ENCODE results near the gene ACAT1. TPM values are rescaled to one million over a fixed set of nuclear protein-coding genes. Genes with fewer than 3 reads are reported as not detected.
"Not testable (repeated sequence)": the region's sequence is repeated elsewhere in the genome, so short reads cannot be mapped to it uniquely, and the experiment has no call there.

Gene ACAT1
- polyA plus RNA-seq, 1 donor (not counting 4 experiments of a cell fraction or from before 2014, with no cell fraction given): 106 TPM

DNA sequence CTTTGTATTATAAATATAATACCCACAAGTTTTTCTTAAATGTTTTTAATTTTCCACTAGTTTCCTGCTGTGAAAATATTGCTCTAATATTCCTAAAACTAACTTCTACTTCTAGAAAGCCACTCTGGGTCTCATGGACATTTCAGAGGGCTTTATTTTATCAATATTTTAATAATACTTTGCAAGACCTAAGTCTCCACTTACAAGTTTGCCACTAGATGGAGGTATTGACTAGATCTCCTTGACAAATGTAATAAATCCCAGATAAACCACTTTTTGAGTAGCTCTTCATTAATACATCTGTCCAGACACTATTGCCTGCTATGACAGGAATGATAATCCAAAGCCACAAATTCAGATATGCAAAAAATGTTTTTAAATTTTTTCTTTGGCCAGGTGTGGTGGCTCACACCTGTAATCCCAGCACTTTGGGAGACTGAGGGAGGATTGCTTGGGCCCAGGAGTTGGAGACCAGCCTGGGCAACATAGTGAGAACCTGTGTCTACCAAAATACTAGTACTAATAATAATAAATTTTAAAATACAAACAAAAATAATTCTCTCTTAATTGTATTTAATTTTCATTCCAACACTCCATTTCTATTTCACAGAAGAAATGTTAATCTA lies 3.5 kb upstream of the ACAT1 start:
- Histone ChIP-seq H2AFZ (ENCODE audit: control insufficient read depth, low read length) (no peak overlapping the region), H3K9me3 (ENCODE audit: control insufficient read depth, low read depth, low read length) (no peaks in the 10 kb centered on the region), H3K27ac (ENCODE audit: control insufficient read depth, insufficient read depth, low read length) (no peak overlapping the region), H3K4me2 (ENCODE audit: control insufficient read depth, extremely low read depth, insufficient read depth, low read depth, low read length) (no peak overlapping the region), H3K27me3 (ENCODE audit: control insufficient read depth, extremely low read depth, insufficient read depth, low read length) (no peaks in the 10 kb centered on the region), H3K9me1 (ENCODE audit: control insufficient read depth, extremely low read depth, insufficient read depth, low read length) (no peaks in the 10 kb centered on the region), H3K9ac (ENCODE audit: control insufficient read depth, extremely low read depth, insufficient read depth, low read length) (no peak overlapping the region), H4K20me1 (ENCODE audit: control insufficient read depth, extremely low read depth, insufficient read depth, low read length) (no peaks in the 10 kb centered on the region), H3K36me3 (ENCODE audit: control insufficient read depth in 2 of 2, extremely low read depth in 1 of 2, insufficient read depth in 2 of 2, low read length in 2 of 2) (no peaks in the 10 kb centered on the region), H3K4me3 (ENCODE audit: control insufficient read depth in 2 of 3, extremely low read depth in 1 of 3, insufficient read depth in 2 of 3, low read depth in 1 of 3, low read length in 3 of 3) (no peak overlapping the region), H3K4me1 (ENCODE audit: control insufficient read depth, extremely low read depth, insufficient read depth, low read length) (peaks cover 10% of the 10 kb centered on the region), H3K79me2 (ENCODE audit: control insufficient read depth, insufficient read depth, low read length) (peaks cover 9% of the 10 kb centered on the region)
- TF ChIP-seq EZH2 (IDR thresholded peaks at IDR 0.05; ENCODE audit: low read length): no peak
- TF ChIP-seq, protein P1, sequence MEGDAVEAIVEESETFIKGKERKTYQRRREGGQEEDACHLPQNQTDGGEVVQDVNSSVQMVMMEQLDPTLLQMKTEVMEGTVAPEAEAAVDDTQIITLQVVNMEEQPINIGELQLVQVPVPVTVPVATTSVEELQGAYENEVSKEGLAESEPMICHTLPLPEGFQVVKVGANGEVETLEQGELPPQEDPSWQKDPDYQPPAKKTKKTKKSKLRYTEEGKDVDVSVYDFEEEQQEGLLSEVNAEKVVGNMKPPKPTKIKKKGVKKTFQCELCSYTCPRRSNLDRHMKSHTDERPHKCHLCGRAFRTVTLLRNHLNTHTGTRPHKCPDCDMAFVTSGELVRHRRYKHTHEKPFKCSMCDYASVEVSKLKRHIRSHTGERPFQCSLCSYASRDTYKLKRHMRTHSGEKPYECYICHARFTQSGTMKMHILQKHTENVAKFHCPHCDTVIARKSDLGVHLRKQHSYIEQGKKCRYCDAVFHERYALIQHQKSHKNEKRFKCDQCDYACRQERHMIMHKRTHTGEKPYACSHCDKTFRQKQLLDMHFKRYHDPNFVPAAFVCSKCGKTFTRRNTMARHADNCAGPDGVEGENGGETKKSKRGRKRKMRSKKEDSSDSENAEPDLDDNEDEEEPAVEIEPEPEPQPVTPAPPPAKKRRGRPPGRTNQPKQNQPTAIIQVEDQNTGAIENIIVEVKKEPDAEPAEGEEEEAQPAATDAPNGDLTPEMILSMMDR (optimal IDR thresholded peaks at IDR 0.05 in 1 of 3, IDR thresholded peaks at IDR 0.05 in 1 of 3, conservative IDR thresholded peaks at IDR 0.05 in 1 of 3; ENCODE audit: extremely low read depth in 1 of 3, insufficient read depth in 2 of 3, low read length in 3 of 3): peak in 2 of 3 experiments; percentile 17 to 47
- DNase-seq (ENCODE audit: low read depth, low spot score): no peak
- FAIRE-seq: no peak
- dilution Hi-C loops (cut with MboI; ENCODE audit: extremely low pct_ligation_motif_present, low sequenced_read_pairs): no loop called here

DNA sequence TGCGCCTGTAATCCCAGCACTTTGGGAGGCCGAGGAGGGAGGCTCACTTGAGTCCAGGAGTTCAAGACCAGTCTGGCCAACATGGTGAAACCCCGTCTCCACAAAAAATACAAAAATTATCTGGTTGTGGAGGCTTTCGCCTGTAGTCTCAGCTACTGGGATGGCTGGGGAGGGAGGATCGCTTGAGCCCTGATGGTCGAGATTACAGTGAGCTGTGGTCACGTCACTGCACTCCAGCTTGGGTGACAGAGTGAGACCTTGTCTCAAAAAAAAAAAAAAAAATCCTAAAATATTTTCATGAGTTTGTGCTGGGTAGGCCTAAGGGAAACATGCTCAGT lies 462 bp upstream of the ACAT1 start:
- Histone ChIP-seq H3K79me2 (ENCODE audit: control insufficient read depth, insufficient read depth, low read length) (peaks cover 27% of the 10 kb centered on the region), H3K4me2 (ENCODE audit: control insufficient read depth, extremely low read depth, insufficient read depth, low read depth, low read length) (peak overlapping the region; percentile 96), H3K4me3 (ENCODE audit: control insufficient read depth in 2 of 3, extremely low read depth in 1 of 3, insufficient read depth in 2 of 3, low read depth in 1 of 3, low read length in 3 of 3) (peak overlapping the region; percentile 84 to 90 (median 85)), H3K27ac (ENCODE audit: control insufficient read depth, insufficient read depth, low read length) (peak overlapping the region; percentile 47), H3K9ac (ENCODE audit: control insufficient read depth, extremely low read depth, insufficient read depth, low read length) (peak overlapping the region; percentile 91), H2AFZ (ENCODE audit: control insufficient read depth, low read length) (peak overlapping the region; percentile 63), H3K4me1 (ENCODE audit: control insufficient read depth, extremely low read depth, insufficient read depth, low read length) (peaks cover 10% of the 10 kb centered on the region)
- FAIRE-seq; H3K9me1 ChIP-seq (ENCODE audit: control insufficient read depth, extremely low read depth, insufficient read depth, low read length); H3K9me3 ChIP-seq (ENCODE audit: control insufficient read depth, low read depth, low read length); H4K20me1 ChIP-seq (ENCODE audit: control insufficient read depth, extremely low read depth, insufficient read depth, low read length); H3K27me3 ChIP-seq (ENCODE audit: control insufficient read depth, extremely low read depth, insufficient read depth, low read length); DNase-seq (ENCODE audit: low read depth, low spot score); H3K36me3 ChIP-seq (ENCODE audit: control insufficient read depth in 2 of 2, extremely low read depth in 1 of 2, insufficient read depth in 2 of 2, low read length in 2 of 2); dilution Hi-C loops (cut with MboI; ENCODE audit: extremely low pct_ligation_motif_present, low sequenced_read_pairs): not testable (repeated sequence)

DNA sequence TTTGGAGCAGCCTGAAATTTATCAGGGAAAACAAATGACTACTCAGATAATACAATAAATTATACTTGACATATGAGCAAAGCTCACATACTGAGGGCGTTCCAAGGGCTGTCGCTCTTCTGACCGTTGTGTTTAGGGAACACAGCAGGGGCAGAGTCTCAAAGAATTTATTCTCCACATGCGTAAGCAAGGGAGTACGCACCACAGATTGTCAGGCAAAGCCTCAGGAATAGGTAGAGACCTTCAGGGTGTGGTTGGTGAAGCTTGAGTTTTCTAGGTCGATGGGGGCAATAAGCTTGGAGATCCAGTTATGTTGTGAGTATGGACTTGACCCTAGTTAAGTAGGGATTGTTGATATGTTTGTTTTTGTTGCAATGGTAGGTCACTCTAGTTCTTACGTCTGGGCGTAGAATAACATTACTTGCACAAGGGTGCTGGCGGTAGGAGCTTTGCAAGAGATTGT lies 830 bp downstream of the ACAT1 start:
- peaks cover 30% of the 10 kb centered on the region for H3K79me2 ChIP-seq (ENCODE audit: control insufficient read depth, insufficient read depth, low read length)
- peak; percentile 32 for FAIRE-seq
- dilution Hi-C loops (cut with MboI; ENCODE audit: extremely low pct_ligation_motif_present, low sequenced_read_pairs): no loop called here

More for the DNA sequence above, 830 bp downstream of the ACAT1 start:
- Histone ChIP-seq H3K36me3 (ENCODE audit: control insufficient read depth in 2 of 2, extremely low read depth in 1 of 2, insufficient read depth in 2 of 2, low read length in 2 of 2) (no peaks in the 10 kb centered on the region), H3K27ac (ENCODE audit: control insufficient read depth, insufficient read depth, low read length) (peak overlapping the region; percentile 81), H3K4me2 (ENCODE audit: control insufficient read depth, extremely low read depth, insufficient read depth, low read depth, low read length) (peak overlapping the region; percentile 96), H3K9me3 (ENCODE audit: control insufficient read depth, low read depth, low read length) (no peaks in the 10 kb centered on the region), H2AFZ (ENCODE audit: control insufficient read depth, low read length) (peak overlapping the region; percentile 90), H3K4me1 (ENCODE audit: control insufficient read depth, extremely low read depth, insufficient read depth, low read length) (peaks cover 10% of the 10 kb centered on the region), H3K4me3 (ENCODE audit: control insufficient read depth in 2 of 3, extremely low read depth in 1 of 3, insufficient read depth in 2 of 3, low read depth in 1 of 3, low read length in 3 of 3) (peak overlapping the region; percentile 84 to 90 (median 85)), H3K9me1 (ENCODE audit: control insufficient read depth, extremely low read depth, insufficient read depth, low read length) (no peaks in the 10 kb centered on the region), H3K27me3 (ENCODE audit: control insufficient read depth, extremely low read depth, insufficient read depth, low read length) (no peaks in the 10 kb centered on the region), H4K20me1 (ENCODE audit: control insufficient read depth, extremely low read depth, insufficient read depth, low read length) (no peaks in the 10 kb centered on the region), H3K9ac (ENCODE audit: control insufficient read depth, extremely low read depth, insufficient read depth, low read length) (peak overlapping the region; percentile 91)
- no peak for DNase-seq (ENCODE audit: low read depth, low spot score)
- no peak for TF ChIP-seq EZH2 (IDR thresholded peaks at IDR 0.05; ENCODE audit: low read length)
- TF ChIP-seq, protein P1 (optimal IDR thresholded peaks at IDR 0.05 in 1 of 3, IDR thresholded peaks at IDR 0.05 in 1 of 3, conservative IDR thresholded peaks at IDR 0.05 in 1 of 3; ENCODE audit: extremely low read depth in 1 of 3, insufficient read depth in 2 of 3, low read length in 3 of 3): no peak
